ENCODE results near the gene SLC50A1. TPM values are rescaled to one million over a fixed set of nuclear protein-coding genes. Genes with fewer than 3 reads are reported as not detected.
A peak's percentile ranks its signal among the peaks of the same experiment; 100 is the strongest.

Gene SLC50A1
- total RNA-seq, 3 donors from 2014 or later (not counting 1 experiment from before 2014, with no cell fraction given), result 31.7 to 33.5 (median 32.7) TPM

GRCh38 chr1:155130272-155131006 is 5.2 kb upstream of the SLC50A1 start:
- ATAC-seq, result no peak
- DNase-seq, result no peak
- H3K4me3 Mint-ChIP-seq, result peak overlapping the region; percentile 4
- no peaks in the 10 kb centered on the region for H3K36me3 ChIP-seq (ENCODE audit: control insufficient read depth, insufficient read depth, low read length)
- peaks cover 23 to 35% of the 10 kb centered on the region in 2 donors for H3K27me3 Mint-ChIP-seq (ENCODE audit: low read depth in 2 of 2)
- peaks cover 25% of the 10 kb centered on the region for H3K27me3 ChIP-seq (ENCODE audit: control insufficient read depth, insufficient read depth, low read length)
- H3K4me1 Mint-ChIP-seq, result peaks cover 30 to 52% of the 10 kb centered on the region in 2 donors
- intact Hi-C loops (cut with micrococcal nuclease), result no loop called here
- H3K4me1 ChIP-seq (ENCODE audit: control insufficient read depth, insufficient read depth, low read length), result peaks cover 42% of the 10 kb centered on the region
- no peak overlapping the region for H3K4me3 ChIP-seq (ENCODE audit: low read length)
- no peaks in the 10 kb centered on the region for H3K9me3 ChIP-seq (ENCODE audit: control insufficient read depth, insufficient read depth, low read length)
- no peaks in the 10 kb centered on the region for H3K9me3 Mint-ChIP-seq
- no peaks in the 10 kb centered on the region for H3K36me3 Mint-ChIP-seq
- no peak overlapping the region for H3K27ac ChIP-seq (ENCODE audit: low read length)
- 36% methylated on average over 5 of the region's 6 CpGs for WGBS (ENCODE audit: insufficient coverage)
- no peak overlapping the region for H3K27ac Mint-ChIP-seq
- no peak for TF ChIP-seq CTCF (IDR thresholded peaks at IDR 0.05)

DNA sequence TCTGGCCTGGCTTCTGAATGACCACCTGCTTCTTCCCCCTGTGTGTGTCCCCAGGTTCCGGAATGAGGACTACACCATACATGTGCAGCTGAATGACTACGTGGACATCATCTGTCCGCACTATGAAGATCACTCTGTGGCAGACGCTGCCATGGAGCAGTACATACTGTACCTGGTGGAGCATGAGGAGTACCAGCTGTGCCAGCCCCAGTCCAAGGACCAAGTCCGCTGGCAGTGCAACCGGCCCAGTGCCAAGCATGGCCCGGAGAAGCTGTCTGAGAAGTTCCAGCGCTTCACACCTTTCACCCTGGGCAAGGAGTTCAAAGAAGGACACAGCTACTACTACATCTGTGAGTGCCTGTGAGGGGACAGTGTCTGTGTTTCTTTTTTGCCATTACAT is 4.4 kb upstream of the SLC50A1 start:
- H3K4me1 ChIP-seq (ENCODE audit: control insufficient read depth, insufficient read depth, low read length), result peaks cover 43% of the 10 kb centered on the region
- Mint-ChIP-seq H3K4me1 (peaks cover 36 to 54% of the 10 kb centered on the region in 2 donors), H3K27me3 (ENCODE audit: low read depth in 2 of 2) (peaks cover 23 to 35% of the 10 kb centered on the region in 2 donors), H3K36me3 (no peaks in the 10 kb centered on the region), H3K27ac (no peak overlapping the region), H3K9me3 (no peaks in the 10 kb centered on the region), H3K4me3 (no peak overlapping the region)
- no peaks in the 10 kb centered on the region for H3K36me3 ChIP-seq (ENCODE audit: control insufficient read depth, insufficient read depth, low read length)
- intact Hi-C loops (cut with micrococcal nuclease), result no loop called here
- peaks cover 25% of the 10 kb centered on the region for H3K27me3 ChIP-seq (ENCODE audit: control insufficient read depth, insufficient read depth, low read length)
- TF ChIP-seq CTCF (IDR thresholded peaks at IDR 0.05), result no peak
- 95% methylated on average over 8 of the region's 8 CpGs for WGBS (ENCODE audit: insufficient coverage)
- no peak for DNase-seq
- no peak for ATAC-seq
- no peak overlapping the region for H3K4me3 ChIP-seq (ENCODE audit: low read length)
- H3K27ac ChIP-seq (ENCODE audit: low read length), result no peak overlapping the region
- no peaks in the 10 kb centered on the region for H3K9me3 ChIP-seq (ENCODE audit: control insufficient read depth, insufficient read depth, low read length)

- no peak overlapping the region for H3K27ac Mint-ChIP-seq
- no peaks in the 10 kb centered on the region for H3K36me3 Mint-ChIP-seq
- peaks cover 23 to 29% of the 10 kb centered on the region in 2 donors for H3K27me3 Mint-ChIP-seq (ENCODE audit: low read depth in 2 of 2)
- no peaks in the 10 kb centered on the region for H3K9me3 Mint-ChIP-seq
- Histone ChIP-seq H3K27ac (ENCODE audit: low read length) (no peak overlapping the region), H3K9me3 (ENCODE audit: control insufficient read depth, insufficient read depth, low read length) (no peaks in the 10 kb centered on the region), H3K4me3 (ENCODE audit: low read length) (no peak overlapping the region), H3K36me3 (ENCODE audit: control insufficient read depth, insufficient read depth, low read length) (no peaks in the 10 kb centered on the region), H3K4me1 (ENCODE audit: control insufficient read depth, insufficient read depth, low read length) (peaks cover 42% of the 10 kb centered on the region), H3K27me3 (ENCODE audit: control insufficient read depth, insufficient read depth, low read length) (peaks cover 22% of the 10 kb centered on the region)
- no peak for DNase-seq
- TF ChIP-seq CTCF (IDR thresholded peaks at IDR 0.05), result no peak
- H3K4me3 Mint-ChIP-seq, result no peak overlapping the region
- peaks cover 33 to 51% of the 10 kb centered on the region in 2 donors for H3K4me1 Mint-ChIP-seq
- ATAC-seq, result no peak
- WGBS (ENCODE audit: insufficient coverage), result 62% methylated on average over 1 of the region's 2 CpGs
- intact Hi-C loops (cut with micrococcal nuclease), result no loop called here
These were observed 3.8 kb upstream of the SLC50A1 start for GRCh38 chr1:155131856-155132255.
